Epidermal melanocyte (primary cell): ENCODE data around the gene PCGF3.
"Not testable (repeated sequence)": the region's sequence is repeated elsewhere in the genome, so short reads cannot be mapped to it uniquely, and the experiment has no call there.

ENCODE experiments used
- DNase-seq: peaks from one replicate; pipeline ENCODE4 v3.0.0; 2011; ENCODE audit warnings: low spot score; ENCODE audit not compliant: insufficient read length

The PCGF3 gene

DNA sequence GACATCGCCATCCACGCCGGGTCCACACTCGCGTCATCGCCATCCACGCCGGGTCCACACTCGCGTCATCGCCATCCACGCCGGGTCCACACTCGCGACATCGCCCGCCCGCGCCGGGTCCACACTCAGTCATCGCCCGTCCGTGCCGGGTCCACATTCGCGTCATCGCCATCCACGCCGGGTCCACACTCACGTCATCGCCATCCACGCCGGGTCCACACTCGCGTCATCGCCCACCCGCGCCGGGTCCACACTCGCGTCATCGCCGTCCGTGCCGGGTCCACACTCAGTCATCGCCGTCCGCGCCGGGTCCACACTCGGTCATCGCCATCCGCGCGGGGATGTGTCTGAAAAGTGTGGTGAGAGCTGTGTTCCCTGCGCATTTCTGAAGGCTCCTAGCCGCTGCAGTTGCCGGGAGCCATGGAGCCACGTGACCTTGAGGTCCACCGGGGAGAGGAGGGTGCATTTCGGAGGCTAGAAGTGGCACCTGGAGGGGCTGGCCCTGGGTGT, 17.3 kb downstream of the PCGF3 start:
- DNase-seq = no peak

DNA sequence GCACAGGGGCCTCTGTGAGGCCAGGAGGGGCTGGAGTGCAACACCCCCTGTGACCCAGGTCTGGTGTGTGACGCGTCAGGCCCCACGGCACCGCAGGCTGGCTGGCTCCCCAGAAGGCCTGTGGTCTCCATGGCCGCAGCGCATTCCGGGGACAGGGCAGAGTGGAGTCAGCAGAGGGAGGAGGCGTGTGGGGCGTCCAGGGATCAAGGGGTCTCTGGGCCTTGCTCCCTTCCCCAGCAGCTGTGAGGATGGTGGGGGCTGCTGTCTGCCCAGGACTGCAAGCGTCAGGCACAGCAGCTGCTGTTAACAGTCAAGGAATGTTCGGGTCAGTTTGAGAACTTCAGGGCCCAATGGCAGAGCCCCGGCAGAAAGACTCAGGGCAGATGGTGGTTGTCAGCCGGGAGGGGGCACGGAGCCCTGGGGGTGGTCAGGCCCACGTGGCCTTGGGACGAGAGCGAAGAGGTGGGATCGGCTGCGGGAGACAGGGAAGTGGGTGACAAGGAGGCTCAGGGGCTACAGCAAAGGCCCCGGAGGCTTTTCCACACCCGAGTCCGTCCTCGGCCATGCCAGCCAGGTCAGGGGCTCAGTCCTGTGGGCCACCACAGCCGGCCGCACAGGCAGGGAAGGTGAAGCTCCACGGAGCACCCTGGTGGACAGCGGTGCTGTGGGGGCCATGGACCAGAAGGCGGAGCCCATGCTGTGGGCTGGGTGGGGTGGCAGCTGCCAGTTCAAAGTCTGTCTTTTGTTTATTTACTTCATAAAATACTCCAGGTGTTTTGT, 18.3 kb downstream of the PCGF3 start:
- no peak for DNase-seq

DNA sequence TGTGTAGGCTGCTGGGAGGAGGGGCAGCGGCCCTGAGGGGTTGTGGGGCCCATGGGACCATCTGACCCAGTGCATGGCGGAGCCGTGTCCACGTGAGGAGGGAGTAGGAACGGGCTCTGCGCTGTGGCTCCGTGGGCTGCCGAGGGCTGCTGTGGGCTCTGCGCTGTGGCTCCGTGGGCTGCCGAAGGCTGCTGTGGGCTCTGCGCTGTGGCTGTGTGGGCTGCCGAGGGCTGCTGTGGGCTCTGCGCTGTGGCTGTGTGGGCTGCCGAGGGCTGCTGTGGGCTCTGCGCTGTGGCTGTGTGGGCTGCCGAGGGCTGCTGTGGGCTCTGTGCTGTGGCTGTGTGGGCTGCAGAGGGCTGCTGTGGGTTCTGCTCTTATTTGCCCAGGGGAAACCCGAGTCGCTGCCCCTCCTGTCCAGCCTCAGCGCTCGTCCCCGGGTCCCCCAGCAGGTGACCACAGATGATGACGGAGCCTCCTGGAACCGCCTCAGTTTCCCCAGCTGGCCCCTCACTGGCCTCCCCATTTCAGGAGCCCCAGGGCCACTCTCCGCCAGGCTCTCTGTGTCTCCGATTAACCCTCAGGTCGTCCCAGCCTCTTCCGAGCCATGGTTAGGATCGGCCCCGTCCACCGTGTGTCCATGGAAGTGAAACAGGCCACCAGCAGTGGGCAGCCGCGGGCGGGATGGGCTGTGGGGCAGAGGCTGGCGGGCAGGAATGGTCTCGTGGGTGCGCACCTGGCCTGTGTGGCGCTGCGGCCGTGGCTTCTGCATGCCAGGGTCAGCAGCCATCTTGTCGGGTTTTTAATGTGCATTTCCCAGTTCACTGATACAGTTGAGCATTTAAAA, 20.0 kb downstream of the PCGF3 start:
- DNase-seq = no peak

DNA sequence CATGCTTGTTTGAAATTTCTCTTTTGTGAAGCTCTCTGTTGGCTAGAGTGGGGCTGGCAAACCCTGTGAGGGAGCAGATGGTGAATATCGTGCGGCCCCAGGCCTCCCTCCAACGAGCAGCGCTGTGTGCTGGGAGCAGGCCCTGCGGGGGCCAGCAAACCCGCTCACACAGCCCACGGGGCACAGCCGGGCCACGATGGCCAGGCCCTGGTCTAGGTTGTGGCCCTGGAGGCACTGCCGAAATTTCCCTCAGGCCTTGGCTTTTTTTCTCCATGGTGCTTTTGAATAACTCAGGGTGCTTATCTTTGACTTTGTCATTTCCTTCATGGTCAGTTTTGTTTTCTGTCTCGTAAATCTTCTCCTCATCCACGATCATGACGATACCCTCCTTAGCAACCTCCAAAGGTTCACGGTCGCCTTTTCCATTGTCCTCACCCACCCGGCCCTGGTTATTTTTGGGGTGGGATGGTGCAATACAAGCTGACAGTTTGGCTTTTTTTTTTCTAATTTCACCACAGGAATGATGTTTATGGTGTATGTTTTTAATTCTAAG, 20.7 kb downstream of the PCGF3 start:
- peak; percentile 78 for DNase-seq

DNA sequence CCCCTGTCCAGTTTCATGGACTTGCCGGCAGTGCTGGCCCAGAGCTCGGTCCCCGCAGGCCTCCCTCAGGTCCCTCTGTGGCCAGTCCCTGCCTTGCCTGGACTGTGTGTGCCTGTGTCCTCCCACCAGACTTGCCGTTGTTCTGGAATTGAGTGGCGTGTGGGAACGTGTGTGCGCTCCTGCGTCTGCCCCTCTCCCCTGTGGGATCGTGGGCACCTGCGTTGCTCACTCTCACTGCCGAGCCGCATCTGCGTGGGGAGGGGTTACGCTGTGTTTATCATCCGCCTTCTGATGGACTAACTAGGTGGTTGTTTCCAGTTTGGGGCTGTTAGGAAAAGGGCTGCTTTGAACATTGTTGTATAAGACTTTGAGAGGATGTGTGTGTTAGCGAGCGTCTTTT, 21.2 kb downstream of the PCGF3 start:
- DNase-seq = no peak

DNA sequence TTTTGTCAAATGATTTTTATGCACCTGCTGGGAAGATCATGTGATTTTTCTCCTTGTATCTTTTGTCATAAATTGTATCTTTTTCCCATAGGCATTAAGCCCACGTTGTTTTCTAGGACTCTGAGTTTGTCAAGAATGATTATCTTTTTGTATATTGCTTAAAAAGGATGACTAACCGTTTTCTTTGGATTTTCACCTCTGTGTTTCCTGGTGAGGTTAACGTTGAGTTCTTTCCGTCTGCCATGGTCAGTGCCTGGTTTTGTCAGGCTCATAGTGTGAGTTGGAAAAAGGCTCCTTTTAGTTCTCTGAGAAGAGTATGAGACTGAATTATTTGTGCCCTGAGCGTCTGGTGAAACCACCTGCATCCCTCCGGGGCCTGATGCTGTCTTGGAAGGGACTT, 21.9 kb downstream of the PCGF3 start:
- DNase-seq = no peak

DNA sequence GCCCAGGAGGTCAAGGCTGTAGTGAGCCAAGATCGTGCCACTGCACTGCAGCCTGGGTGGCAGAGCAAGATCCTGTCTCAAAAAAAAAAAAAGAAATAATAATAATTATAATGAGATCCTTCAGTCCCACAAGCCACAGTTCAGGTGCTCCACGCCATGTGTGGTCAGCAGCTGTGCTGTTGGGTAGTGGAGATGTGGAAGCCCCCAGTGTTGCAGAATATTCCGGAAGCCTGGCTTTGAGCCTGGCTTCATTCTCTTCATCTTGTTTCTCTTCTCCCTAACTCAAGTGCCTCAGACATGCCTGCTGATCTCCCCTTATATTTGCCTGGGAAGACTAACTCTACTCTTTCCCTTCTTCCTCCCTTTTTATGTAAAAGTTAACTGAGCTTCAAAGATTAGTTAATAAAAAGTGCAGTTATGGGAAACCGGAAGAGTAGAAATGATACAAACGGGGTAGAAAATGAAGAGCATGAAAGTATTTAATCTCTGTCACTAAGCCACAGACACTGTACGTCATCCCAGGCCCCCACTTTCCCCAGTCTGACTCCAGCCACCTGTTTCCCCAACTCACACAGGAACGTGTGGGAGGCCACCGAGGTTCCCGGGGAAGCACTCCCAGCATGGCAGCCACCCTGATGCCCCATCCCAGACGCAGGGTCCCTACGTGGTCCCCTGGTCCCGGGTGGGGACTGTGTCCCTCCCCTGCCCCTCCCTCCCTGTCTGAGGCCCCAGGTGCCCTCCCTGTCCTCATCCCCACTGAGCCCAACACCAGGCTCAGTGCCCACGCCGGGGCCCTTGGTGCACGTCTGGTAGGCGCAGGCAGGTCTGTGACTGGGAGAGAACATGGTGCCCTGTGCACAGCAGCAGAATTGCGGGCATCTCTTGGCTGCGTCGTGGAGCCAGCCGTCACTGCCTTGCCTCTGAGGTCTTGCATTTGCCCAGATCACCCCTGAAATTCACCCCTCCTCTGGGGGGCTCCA, 24.0 kb downstream of the PCGF3 start:
- DNase-seq = no peak

DNA sequence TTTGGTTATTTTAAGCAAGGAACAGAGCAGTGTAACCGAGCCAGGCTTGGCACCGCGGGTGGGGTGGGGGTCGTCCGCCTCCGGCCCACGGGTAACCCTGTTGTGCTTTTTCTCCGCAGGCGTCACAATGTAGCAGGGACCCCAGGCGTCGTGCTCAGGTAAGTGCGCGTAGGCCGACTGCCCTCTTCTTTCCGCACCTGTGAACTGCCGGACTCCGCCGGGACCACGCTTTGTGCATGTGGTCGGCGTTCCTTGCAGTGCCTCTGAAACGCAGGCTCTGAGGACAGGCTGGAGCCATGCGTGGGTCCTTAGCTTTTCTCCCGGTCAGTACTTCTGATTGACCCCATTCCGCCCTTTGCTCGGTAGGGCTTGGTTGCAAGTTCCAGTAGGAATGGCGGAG, 24.9 kb downstream of the PCGF3 start:
- DNase-seq = no peak

DNA sequence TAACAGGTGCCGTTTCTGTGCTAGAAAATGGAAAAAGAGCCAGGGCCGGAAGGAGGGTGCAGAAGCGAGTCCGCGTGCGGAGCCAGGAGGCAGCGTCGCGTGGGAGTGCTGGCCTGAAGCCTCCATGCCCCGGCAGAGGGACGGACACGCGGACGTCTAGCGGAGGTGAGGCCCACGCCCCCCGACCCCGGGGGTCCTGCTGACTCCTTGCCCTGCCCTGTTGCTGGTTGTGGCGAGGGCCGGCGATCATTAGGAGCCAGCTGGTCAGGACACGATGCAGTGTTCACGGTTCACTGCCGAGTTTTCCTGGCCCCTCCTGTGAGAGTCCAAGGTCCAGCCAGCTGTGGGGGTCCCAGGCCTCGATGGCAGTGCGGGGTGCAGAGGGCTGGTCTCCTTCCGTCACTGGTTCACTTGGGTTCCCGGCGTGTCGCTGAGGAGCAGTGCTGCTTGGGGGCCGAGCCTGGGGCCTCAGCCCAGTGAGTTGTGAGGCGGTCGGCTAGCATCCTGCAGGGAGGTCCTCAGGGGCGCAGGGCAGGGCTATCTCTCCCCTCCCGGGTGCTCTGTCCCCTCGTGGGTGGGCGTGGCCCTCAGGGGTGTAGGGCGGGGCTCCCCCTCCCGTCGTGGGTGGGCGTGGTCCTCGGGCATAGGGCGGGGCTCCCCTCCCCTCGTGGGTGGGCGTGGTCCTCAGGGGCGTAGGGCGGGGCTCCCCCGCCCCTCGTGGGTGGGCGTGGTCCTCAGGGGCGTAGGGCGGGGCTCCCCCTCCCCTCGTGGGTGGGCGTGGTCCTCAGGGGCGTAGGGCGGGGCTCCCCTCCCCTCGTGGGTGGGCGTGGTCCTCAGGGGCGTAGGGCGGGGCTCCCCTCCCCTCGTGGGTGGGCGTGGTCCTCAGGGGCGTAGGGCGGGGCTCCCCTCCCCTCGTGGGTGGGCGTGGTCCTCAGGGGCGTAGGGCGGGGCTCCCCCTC, 25.6 kb downstream of the PCGF3 start:
- not testable (repeated sequence) for DNase-seq

DNA sequence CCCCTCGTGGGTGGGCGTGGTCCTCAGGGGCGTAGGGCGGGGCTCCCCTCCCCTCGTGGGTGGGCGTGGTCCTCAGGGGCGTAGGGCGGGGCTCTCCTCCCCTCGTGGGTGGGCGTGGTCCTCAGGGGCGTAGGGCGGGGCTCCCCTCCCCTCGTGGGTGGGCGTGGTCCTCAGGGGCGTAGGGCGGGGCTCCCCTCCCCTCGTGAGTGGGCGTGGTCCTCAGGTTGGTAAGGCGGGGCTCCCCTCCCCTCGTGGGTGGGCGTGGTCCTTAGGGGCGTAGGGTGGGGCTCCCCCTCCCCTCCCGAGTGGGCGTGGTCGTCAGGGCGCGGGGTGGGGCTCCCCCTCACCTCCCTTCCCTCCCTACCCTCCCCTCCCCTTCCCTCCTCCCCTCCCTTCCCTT, 26.3 kb downstream of the PCGF3 start:
- not testable (repeated sequence) for DNase-seq

DNA sequence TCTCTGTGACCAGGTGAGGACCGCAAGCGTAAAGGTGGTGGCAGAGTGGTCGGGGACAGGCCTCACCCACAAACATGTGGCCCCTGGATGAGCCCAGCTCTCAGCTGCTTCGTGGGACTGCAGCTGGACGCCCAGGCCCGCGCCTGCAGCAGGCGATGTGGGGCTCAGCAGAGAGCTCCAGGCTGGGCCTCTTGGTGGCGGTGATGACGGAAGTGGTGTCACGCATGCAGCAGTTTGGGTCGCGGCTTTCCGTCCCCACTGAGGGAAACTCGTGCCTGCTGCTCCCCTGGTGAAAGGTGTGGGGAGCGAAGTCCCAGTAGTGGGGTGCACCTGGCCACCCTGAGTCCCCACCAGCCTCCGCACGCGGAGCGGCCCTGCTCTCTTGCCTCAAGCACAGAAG, 26.9 kb downstream of the PCGF3 start:
- no peak for DNase-seq

DNA sequence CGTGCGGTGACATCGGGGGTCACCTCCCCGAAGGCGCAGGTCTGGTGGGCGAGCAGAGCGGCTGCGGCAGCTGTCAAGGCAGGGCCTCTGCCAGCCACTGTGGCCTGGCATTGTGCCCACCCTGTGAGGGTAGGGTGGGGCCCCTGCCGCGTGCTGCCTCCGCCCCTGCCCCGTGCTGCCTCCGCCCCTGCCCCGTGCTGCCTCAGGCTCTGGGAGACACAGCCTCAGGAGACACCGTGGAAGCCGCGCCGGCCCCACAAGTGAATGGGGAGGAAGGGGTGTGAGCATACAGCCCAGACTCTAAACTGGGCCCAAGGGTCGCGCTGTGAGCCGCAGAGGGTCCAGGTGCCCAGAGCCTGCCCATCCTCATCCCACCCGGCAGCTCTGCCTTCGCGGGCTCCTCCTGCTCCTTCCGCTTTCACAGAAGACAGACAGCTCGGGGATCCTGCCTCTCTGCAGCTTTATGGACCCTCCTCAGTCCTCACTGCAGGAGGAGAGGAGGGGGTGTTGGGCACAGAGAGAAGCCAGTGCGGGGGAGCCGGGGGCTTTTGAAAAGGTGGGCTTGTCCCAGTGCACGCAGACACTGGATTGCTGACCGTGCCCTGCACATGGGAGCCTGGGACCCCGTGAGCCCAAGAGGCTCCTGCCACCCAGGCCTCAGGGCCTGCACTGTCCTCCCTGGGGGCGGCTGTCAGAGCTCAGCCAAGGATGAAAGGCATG, 27.4 kb downstream of the PCGF3 start:
- DNase-seq = no peak

DNA sequence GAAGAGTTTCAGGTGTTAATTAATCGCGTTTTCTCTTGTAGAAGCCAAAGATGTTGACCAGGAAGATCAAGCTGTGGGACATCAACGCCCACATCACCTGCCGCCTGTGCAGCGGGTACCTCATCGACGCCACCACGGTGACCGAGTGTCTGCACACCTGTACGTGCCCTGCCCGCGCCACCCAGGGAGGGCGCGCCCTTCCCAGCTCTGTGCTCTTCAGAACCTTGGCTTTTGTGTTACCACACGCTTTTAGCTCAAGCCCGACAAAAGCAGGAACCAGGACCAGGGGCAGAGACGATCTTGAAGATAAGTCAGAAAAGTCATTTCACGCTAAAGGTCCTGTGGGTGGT, 28.0 kb downstream of the PCGF3 start:
- no peak for DNase-seq

DNA sequence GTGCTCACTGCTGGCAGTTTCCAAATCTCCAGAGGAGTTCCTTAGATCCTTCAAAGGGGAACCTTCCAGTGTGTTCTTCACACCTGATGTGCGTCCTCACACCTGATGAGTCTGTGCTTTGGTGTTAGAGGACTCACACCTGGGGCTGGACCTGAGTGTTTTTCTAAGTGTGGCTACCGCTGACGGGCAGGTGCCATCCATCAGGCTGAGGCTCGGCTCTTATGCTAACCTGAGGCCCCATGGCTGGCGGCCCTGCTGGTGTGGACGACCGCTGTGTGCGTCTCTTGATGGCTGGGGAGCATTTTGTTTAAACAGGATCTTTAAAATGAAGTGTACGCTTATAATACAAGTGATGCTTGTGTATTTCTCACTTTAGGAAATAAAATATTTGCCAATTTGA, 28.4 kb downstream of the PCGF3 start:
- DNase-seq = no peak

DNA sequence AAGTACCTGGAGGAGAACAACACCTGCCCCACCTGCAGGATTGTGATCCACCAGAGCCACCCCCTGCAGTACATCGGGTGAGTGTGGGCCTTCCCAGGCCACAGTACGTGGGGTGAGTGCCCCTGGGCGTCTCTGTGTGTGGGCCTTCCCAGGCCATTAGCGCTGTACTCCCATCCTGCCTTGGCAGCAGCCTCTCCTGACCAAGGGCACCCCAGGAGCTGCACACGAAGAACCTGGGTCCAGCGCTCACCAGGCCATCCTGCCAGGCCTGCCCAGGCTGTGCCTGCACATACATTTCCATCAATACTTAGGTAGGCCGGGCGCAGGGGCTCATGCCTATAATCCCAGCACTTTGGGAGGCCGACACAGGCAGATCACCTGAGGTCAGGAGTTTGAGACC, 29.3 kb downstream of the PCGF3 start:
- no peak for DNase-seq

DNA sequence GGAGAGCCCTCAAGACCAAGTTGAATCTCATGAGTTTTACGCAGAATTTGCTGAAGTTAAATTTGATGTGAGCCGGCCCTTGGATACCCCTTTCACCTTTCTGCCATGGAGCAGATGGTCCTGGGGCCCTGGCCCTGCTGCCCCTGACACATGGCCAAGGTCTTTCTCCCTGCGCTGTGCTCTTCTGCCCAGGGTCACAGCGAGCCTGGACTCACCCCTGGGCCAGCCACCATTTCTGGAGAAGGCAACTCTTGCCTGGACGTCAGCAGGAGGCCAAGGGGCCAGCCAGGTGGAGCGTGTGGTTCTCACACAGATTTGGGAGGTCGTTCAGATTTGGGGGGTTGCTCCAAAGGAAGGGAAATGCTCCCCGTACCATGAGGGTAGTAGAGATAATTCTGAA, 30.0 kb downstream of the PCGF3 start:
- no peak for DNase-seq

DNA sequence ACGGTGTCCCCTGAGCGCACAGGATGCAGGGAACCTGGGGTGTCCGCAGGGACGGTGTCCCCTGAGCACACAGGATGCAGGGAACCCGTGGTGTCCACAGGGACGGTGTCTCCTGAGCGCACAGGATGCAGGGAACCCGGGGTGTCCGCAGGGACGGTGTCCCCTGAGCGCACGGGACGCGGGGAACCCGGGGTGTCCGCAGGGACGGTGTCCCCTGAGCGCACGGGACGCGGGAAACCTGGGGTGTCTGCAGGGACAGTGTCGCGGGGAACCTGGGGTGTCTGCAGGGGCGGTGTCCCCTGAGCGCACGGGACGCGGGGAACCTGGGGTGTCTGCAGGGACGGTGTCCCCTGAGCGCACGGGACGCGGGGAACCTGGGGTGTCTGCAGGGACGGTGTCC, 30.9 kb downstream of the PCGF3 start:
- DNase-seq = not testable (repeated sequence)

DNA sequence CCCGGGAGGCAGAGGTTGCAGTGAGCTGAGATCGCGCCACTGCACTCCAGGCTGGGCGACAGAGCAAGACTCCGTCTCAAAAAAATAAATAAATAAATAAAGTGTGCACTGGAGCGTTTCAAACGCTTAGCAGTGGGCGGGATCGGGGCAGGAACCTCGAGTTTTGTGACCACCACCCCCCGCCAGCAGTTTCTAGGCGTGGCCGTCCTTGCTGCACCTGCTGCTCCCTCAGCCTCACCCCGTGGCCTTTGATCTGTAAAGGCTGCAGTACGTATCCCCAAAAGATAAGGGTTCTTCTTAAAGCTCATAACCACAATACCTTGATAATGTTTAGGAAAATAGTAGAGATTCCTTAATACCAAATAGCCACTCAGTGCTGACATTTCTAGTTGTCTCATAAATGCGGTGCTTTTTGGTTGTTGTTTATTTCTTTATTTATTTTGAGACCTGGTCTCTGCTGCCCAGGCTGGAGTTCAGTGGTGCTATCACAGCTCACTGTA, 33.2 kb downstream of the PCGF3 start:
- no peak for DNase-seq

DNA sequence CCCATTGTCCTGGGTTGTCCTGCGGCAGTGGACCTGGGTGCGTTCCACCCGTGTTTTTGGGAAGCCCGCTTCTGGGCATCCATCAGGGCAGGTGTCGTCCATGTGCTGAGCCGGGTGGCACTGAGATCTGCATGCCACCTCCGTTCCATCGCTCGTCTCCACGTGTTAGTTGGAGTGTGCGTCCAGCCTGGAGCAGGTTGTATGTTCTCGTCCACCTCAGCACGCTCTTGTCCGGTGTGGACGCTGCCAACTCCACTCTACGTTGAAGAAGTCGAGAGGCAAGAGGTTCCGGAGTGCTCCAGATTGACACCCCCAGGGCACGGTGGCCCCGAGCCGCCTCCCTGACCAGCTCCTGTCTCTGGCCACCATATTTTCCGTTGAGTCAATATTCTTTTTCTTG, 33.9 kb downstream of the PCGF3 start:
- no peak for DNase-seq
